Activated T-cell treated with anti-CD3 and anti-CD28 coated beads, Interleukin-2, amount 50 U/mL, for 1 hour (primary cell): ENCODE results near the gene SLC25A21.

ENCODE experiments used
- DNase-seq: peaks from one replicate; pipeline ENCODE4 v3.0.0-alpha.2; 2020

Gene SLC25A21

GRCh38 chr14:36979863-36980262, 192.5 kb downstream of the SLC25A21 start:
- no peak for DNase-seq

GRCh38 chr14:36976571-36977023, 195.8 kb downstream of the SLC25A21 start:
- DNase-seq = no peak

- no peak for DNase-seq
Measured at GRCh38 chr14:36975834-36976233, 196.6 kb downstream of the SLC25A21 start.

GRCh38 chr14:36974985-36975384, 197.4 kb downstream of the SLC25A21 start:
- DNase-seq = no peak

GRCh38 chr14:36973806-36974442, 198.5 kb downstream of the SLC25A21 start:
- no peak for DNase-seq

GRCh38 chr14:36971263-36971855, 201.0 kb downstream of the SLC25A21 start:
- no peak for DNase-seq

- DNase-seq = no peak
Measured at GRCh38 chr14:36967892-36968555, 204.4 kb downstream of the SLC25A21 start.

GRCh38 chr14:36955967-36956366, 216.4 kb downstream of the SLC25A21 start:
- DNase-seq = no peak

- DNase-seq = no peak
Measured at GRCh38 chr14:36955376-36955775, 217.0 kb downstream of the SLC25A21 start.

GRCh38 chr14:36952689-36953088, 219.7 kb downstream of the SLC25A21 start:
- no peak for DNase-seq

GRCh38 chr14:36951380-36951911, 221.0 kb downstream of the SLC25A21 start:
- DNase-seq = no peak

GRCh38 chr14:36950812-36951211, 221.6 kb downstream of the SLC25A21 start:
- no peak for DNase-seq

GRCh38 chr14:36949371-36949770, 223.0 kb downstream of the SLC25A21 start:
- DNase-seq = no peak

GRCh38 chr14:36948157-36948859, 224.1 kb downstream of the SLC25A21 start:
- no peak for DNase-seq

- DNase-seq = no peak
Measured at GRCh38 chr14:36947362-36947761, 225.0 kb downstream of the SLC25A21 start.

GRCh38 chr14:36946872-36947271, 225.5 kb downstream of the SLC25A21 start:
- DNase-seq = no peak

- DNase-seq = no peak
Measured at GRCh38 chr14:36944307-36945010, 227.9 kb downstream of the SLC25A21 start.

GRCh38 chr14:36942522-36943245, 229.7 kb downstream of the SLC25A21 start:
- DNase-seq = no peak

GRCh38 chr14:36941783-36942521, 230.5 kb downstream of the SLC25A21 start:
- peak; percentile 36 for DNase-seq

- no peak for DNase-seq
Measured at GRCh38 chr14:36940476-36940875, 231.9 kb downstream of the SLC25A21 start.

- no peak for DNase-seq
Measured at GRCh38 chr14:36939265-36939664, 233.1 kb downstream of the SLC25A21 start.
